Lung (tissue), 12 donors: ENCODE results near the gene C10orf67. TPM values are rescaled to one million over a fixed set of nuclear protein-coding genes. Genes with fewer than 3 reads are reported as not detected.

Source experiments
- ATAC-seq: fragments of 200-7000 bp; cut with Tn5 transposase; one replicate; pipeline ENCODE4 v1.9.1; 2020; ENCODE audit warnings: moderate number of reproducible peaks; ENCODE audit not compliant: insufficient read depth, low FRiP score
- DNase-seq, 3 donors: peaks; one replicate each; pipeline ENCODE4 v3.0.0-alpha.2; 2013 to 2017
- H3K27ac ChIP-seq, 2 donors: one replicate each; pipeline ENCODE4 v1.5.1; 2013; ENCODE audit warnings: mild to moderate bottlenecking in 2 of 2, moderate library complexity in 2 of 2, control low read depth in 1 of 2, inconsistent platforms in 1 of 2, low read depth in 1 of 2, low read length in 1 of 2
- H3K27me3 ChIP-seq, 3 donors: one replicate each; pipeline ENCODE4 v1.5.1; 2013; ENCODE audit warnings: low read length in 2 of 3; ENCODE audit not compliant: control insufficient read depth in 3 of 3, insufficient read depth in 3 of 3
- H3K36me3 ChIP-seq, 4 donors: one replicate each; pipeline ENCODE4 v1.5.1; 2013; ENCODE audit warnings: low read length in 4 of 4, mild to moderate bottlenecking in 1 of 4, moderate library complexity in 1 of 4; ENCODE audit not compliant: control insufficient read depth in 4 of 4, insufficient read depth in 4 of 4
- H3K4me1 ChIP-seq, 5 donors: one replicate each; pipeline ENCODE4 v1.5.1; 2013; ENCODE audit warnings: low read length in 5 of 5, mild to moderate bottlenecking in 2 of 5, moderate library complexity in 1 of 5; ENCODE audit not compliant: control insufficient read depth in 5 of 5, insufficient read depth in 5 of 5
- H3K4me3 ChIP-seq: one replicate; pipeline ENCODE4 v1.5.1; 2013; ENCODE audit warnings: mild to moderate bottlenecking, control low read depth, moderate library complexity
- H3K9ac ChIP-seq, 2 donors: one replicate each; pipeline ENCODE4 v1.5.1; 2013; ENCODE audit warnings: low read length in 2 of 2, control low read depth in 1 of 2; ENCODE audit not compliant: insufficient read depth in 1 of 2
- H3K9me3 ChIP-seq, 4 donors: one replicate each; pipeline ENCODE4 v1.5.1; 2013; ENCODE audit warnings: low read length in 3 of 4, mild to moderate bottlenecking in 1 of 4, moderate library complexity in 1 of 4; ENCODE audit not compliant: control insufficient read depth in 4 of 4, insufficient read depth in 3 of 4
- WGBS, 2 donors: extraction: QIAGEN DNeasy Blood & Tissue Kit; methylation state at CpG; one replicate each; pipeline ENCODE4 v1.1.7; 2013; 5-methylcytosine and 5-hydroxymethylcytosine counted together
- polyA plus RNA-seq, 2 donors: library from polyadenylated mRNA; stranded (reverse); fragments of 200-250 nt; gene quantifications; one replicate each; pipeline ENCODE4 v1.2.1, GENCODE V29; 2013
- total RNA-seq, 2 donors: library from RNA; depleted of rRNA in 1 of 2; stranded (reverse); fragments of >200 nt in 1 of 2; gene quantifications; one replicate each; pipeline ENCODE4 v1.2.1, GENCODE V29; 2014 to 2021
- TF ChIP-seq, protein P1 (sequence below): IDR thresholded peaks from 2 replicates; pipeline ENCODE4 v1.5.1; 2012; ENCODE audit warnings: mild to moderate bottlenecking; ENCODE audit errors: control extremely low read depth, extremely low read depth
- donor health status: control.
- donor health status: control.
- donor health status: Bipolar disorder and iron deficiency.
- donor health status: healthy.
- donor health status: DM: yes; HTN: yes; CAD: no.

The C10orf67 gene
- total and polyA plus RNA-seq, 4 donors: 0.33 to 2.3 (median 0.91) TPM

DNA sequence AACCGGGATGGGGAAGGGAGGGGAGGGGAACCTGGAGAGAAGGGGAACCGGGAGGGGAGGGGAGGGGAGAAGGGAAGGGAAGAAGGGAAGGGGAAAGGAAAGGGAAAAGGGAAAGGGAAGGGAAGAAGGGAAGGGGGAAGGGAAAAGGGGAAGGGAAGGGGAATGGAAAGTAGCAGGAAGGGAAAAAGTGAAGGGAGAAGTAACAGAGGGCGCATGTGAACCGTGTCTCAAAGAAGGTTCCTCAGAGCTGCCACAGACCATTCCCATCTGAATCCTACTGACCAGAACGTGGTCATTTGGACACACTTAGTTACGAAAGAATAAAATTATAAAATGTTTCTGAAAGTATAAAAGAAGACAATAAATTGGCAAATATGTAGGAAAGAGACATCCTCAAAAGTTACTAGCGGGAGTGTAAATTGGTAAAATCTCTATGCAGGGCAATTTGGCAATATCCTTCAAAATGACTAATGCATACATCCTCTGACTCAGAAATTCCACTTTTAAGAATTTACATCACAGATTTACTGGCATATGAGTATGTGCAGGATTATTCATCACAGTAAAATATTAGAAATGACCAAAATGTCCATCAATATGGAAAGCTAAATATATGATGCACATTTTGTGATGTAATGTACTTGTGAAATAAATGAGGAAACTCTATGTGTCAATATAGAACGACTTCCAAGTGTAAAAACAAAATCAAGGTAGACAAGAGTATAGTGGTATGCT, 12.9 kb downstream of the C10orf67 start:
- TF ChIP-seq, protein P1, sequence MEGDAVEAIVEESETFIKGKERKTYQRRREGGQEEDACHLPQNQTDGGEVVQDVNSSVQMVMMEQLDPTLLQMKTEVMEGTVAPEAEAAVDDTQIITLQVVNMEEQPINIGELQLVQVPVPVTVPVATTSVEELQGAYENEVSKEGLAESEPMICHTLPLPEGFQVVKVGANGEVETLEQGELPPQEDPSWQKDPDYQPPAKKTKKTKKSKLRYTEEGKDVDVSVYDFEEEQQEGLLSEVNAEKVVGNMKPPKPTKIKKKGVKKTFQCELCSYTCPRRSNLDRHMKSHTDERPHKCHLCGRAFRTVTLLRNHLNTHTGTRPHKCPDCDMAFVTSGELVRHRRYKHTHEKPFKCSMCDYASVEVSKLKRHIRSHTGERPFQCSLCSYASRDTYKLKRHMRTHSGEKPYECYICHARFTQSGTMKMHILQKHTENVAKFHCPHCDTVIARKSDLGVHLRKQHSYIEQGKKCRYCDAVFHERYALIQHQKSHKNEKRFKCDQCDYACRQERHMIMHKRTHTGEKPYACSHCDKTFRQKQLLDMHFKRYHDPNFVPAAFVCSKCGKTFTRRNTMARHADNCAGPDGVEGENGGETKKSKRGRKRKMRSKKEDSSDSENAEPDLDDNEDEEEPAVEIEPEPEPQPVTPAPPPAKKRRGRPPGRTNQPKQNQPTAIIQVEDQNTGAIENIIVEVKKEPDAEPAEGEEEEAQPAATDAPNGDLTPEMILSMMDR: no peak

DNA sequence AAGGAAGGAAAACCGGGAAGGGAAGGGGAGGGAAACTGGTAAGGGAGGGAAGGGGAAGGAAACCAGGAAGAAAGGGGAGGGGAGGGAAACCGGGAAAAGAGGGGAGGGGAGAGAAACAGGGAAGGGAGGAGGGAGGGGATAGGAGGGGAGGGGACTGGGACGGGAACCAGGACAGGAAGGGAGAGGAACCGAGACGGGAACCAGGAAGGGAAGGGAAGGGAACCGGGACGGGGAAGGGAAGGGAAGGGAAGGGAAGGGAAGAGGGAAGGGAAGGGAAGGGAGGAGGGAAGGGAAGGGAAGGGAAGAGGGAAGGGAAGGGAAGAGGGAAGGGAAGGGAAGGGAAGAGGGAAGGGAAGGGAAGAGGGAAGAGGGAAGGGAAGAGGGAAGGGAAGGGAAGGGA, 13.6 kb downstream of the C10orf67 start:
- H3K4me1 ChIP-seq: no peaks in the 10 kb centered on the region
- no peak overlapping the region for H3K9ac ChIP-seq
- no peaks in the 10 kb centered on the region for H3K36me3 ChIP-seq
- no peak for ATAC-seq
- WGBS, 2 donors: 88 to 91% methylated on average over 6 to 7 of the region's 7 CpGs
- TF ChIP-seq, protein P1: no peak
- H3K4me3 ChIP-seq: no peak overlapping the region
- no peak overlapping the region for H3K27ac ChIP-seq
- no peaks in the 10 kb centered on the region for H3K9me3 ChIP-seq
- no peaks in the 10 kb centered on the region for H3K27me3 ChIP-seq
- DNase-seq: no peak

More for the DNA sequence above, 12.9 kb downstream of the C10orf67 start:
- no peak for DNase-seq
- Histone ChIP-seq H3K4me1 (no peaks in the 10 kb centered on the region), H3K27me3 (no peaks in the 10 kb centered on the region), H3K36me3 (no peaks in the 10 kb centered on the region), H3K9me3 (no peaks in the 10 kb centered on the region), H3K9ac (no peak overlapping the region), H3K4me3 (no peak overlapping the region), H3K27ac (no peak overlapping the region)
- no peak for ATAC-seq
- WGBS, 2 donors: 74 to 79% methylated on average over 8 of the region's 8 CpGs

DNA sequence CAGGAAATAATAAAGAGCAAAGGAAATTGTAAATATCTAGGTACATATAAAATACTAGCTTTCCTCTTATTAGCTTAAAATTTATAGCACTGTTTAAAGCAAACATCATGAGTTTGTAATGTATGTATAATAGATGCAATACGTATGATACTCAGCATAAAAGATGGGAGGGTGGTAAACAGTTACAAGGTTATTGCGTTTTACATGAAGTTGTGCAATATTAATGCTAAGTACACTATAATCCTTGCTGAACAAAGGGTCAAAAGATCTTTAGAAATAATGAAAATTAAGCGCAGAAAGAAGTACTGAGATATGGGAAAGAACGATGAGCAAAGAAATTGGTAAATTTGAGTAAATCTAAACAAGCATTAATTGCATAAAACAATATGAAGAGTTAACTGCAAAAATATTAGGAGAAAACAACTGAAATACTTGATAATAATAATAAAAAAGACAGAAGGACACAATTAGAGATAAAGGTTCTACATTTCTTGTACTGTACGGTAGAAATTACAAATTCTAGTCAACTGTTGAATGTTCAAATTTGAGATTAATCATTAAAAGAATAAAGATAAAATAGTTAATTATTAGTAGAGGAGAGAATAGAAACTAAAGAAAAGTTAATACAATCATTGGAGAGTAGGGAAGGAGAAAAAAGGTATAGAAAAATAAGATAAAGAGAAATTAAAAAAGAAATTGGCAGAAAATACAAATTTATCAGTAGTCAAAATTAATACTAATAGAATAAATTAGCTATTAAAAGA, 17.9 kb downstream of the C10orf67 start:
- no peaks in the 10 kb centered on the region for H3K27me3 ChIP-seq
- no peaks in the 10 kb centered on the region for H3K9me3 ChIP-seq

More for the DNA sequence above, 17.9 kb downstream of the C10orf67 start:
- no peak overlapping the region for H3K9ac ChIP-seq
- ATAC-seq (no peak), DNase-seq (no peak)
- TF ChIP-seq, protein P1: no peak
- no peaks in the 10 kb centered on the region for H3K4me1 ChIP-seq
- WGBS, 2 donors: 86 to 90% methylated on average over 5 of the region's 5 CpGs
- H3K27ac ChIP-seq: no peak overlapping the region
- H3K4me3 ChIP-seq: no peak overlapping the region
- no peaks in the 10 kb centered on the region for H3K36me3 ChIP-seq
